H1 (cell line): ENCODE results near the gene DLL3. TPM values are rescaled to one million over a fixed set of nuclear protein-coding genes. Genes with fewer than 3 reads are reported as not detected.

ENCODE experiments used
- BACH1 ChIP-seq: IDR thresholded peaks from 2 replicates; pipeline ENCODE4 v1.6.1; 2012; ENCODE audit warnings: low read length, improper control_type of control experiment
- NANOG ChIP-seq: IDR thresholded peaks from 2 replicates; pipeline ENCODE4 v1.6.1; 2011; ENCODE audit warnings: low read length, low read depth, mild to moderate bottlenecking, inconsistent platforms; ENCODE audit not compliant: insufficient read depth, poor library complexity, severe bottlenecking
- POLR2AphosphoS5 ChIP-seq: IDR thresholded peaks from 2 replicates; pipeline ENCODE4 v1.6.1; 2011; ENCODE audit warnings: low read depth, low read length
- TBP ChIP-seq: IDR thresholded peaks from 2 replicates; pipeline ENCODE4 v1.6.1; 2011; ENCODE audit warnings: low read depth, low read length, improper control_type of control experiment
- polyA plus RNA-seq, 7 experiments: library from polyadenylated mRNA; depleted of rRNA in 3 of 7; stranded (reverse) in 5 of 7; unstranded in 2 of 7; fragments of >200 nt in 5 of 7; fragments of 200-250 nt in 2 of 7; gene quantifications; 1 replicate in 5 of 7; 2 replicates in 1 of 7; 4 replicates in 1 of 7; pipeline versions ENCODE4 v1.2.1 to v1.2.3, GENCODE V29; 2011 to 2013; ENCODE audit warnings: missing spikeins in 2 of 7, mixed read lengths in 2 of 7
- total RNA-seq: library from RNA; stranded (reverse); fragmentation: NEBNext Ultra II Directional; extraction: Animal tissue kit (Norgen Biotek cat#: 25700); gene quantifications from 2 replicates; pipeline ENCODE4 v1.2.1, GENCODE V29; 2021
- TF ChIP-seq, protein P1 (sequence below): fragments of 300-600 bp; sonication (generic); IDR thresholded peaks from 2 replicates; pipeline ENCODE4 v1.7.1; 2012; ENCODE audit warnings: low read length, moderate library complexity, mild to moderate bottlenecking, inconsistent platforms; ENCODE audit not compliant: insufficient replicate concordance
- TF ChIP-seq, protein P2 (sequence below): IDR thresholded peaks from 2 replicates; pipeline ENCODE4 v1.6.1; 2012; ENCODE audit warnings: low read length, inconsistent platforms

The DLL3 gene
- total and polyA plus RNA-seq, 2 of the 8 experiments (the other 6 are each of a cell fraction or from before 2014, with no cell fraction given): 12.2 to 13.8 TPM

DNA sequence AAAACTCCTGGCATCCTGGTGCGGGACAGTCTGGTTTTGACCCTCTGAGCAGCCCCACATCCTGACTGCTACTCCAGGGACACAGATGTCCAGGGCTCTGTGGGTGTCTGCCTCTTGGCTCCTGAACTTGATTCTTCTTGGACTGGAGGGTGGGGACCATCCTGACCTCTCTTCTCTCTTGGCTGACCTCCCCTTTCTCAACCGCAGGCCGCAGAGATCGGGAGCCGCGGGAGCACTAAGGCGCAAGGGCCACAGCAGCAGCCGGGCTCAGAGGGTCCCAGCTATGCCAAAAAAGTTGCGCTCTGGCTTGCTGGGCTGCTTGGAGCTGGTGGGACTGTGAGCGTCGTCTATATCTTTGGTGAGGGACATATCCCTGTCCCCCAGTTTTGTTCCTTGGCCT lies 17.1 kb upstream of the DLL3 start (continued):
- TF ChIP-seq, protein P1, sequence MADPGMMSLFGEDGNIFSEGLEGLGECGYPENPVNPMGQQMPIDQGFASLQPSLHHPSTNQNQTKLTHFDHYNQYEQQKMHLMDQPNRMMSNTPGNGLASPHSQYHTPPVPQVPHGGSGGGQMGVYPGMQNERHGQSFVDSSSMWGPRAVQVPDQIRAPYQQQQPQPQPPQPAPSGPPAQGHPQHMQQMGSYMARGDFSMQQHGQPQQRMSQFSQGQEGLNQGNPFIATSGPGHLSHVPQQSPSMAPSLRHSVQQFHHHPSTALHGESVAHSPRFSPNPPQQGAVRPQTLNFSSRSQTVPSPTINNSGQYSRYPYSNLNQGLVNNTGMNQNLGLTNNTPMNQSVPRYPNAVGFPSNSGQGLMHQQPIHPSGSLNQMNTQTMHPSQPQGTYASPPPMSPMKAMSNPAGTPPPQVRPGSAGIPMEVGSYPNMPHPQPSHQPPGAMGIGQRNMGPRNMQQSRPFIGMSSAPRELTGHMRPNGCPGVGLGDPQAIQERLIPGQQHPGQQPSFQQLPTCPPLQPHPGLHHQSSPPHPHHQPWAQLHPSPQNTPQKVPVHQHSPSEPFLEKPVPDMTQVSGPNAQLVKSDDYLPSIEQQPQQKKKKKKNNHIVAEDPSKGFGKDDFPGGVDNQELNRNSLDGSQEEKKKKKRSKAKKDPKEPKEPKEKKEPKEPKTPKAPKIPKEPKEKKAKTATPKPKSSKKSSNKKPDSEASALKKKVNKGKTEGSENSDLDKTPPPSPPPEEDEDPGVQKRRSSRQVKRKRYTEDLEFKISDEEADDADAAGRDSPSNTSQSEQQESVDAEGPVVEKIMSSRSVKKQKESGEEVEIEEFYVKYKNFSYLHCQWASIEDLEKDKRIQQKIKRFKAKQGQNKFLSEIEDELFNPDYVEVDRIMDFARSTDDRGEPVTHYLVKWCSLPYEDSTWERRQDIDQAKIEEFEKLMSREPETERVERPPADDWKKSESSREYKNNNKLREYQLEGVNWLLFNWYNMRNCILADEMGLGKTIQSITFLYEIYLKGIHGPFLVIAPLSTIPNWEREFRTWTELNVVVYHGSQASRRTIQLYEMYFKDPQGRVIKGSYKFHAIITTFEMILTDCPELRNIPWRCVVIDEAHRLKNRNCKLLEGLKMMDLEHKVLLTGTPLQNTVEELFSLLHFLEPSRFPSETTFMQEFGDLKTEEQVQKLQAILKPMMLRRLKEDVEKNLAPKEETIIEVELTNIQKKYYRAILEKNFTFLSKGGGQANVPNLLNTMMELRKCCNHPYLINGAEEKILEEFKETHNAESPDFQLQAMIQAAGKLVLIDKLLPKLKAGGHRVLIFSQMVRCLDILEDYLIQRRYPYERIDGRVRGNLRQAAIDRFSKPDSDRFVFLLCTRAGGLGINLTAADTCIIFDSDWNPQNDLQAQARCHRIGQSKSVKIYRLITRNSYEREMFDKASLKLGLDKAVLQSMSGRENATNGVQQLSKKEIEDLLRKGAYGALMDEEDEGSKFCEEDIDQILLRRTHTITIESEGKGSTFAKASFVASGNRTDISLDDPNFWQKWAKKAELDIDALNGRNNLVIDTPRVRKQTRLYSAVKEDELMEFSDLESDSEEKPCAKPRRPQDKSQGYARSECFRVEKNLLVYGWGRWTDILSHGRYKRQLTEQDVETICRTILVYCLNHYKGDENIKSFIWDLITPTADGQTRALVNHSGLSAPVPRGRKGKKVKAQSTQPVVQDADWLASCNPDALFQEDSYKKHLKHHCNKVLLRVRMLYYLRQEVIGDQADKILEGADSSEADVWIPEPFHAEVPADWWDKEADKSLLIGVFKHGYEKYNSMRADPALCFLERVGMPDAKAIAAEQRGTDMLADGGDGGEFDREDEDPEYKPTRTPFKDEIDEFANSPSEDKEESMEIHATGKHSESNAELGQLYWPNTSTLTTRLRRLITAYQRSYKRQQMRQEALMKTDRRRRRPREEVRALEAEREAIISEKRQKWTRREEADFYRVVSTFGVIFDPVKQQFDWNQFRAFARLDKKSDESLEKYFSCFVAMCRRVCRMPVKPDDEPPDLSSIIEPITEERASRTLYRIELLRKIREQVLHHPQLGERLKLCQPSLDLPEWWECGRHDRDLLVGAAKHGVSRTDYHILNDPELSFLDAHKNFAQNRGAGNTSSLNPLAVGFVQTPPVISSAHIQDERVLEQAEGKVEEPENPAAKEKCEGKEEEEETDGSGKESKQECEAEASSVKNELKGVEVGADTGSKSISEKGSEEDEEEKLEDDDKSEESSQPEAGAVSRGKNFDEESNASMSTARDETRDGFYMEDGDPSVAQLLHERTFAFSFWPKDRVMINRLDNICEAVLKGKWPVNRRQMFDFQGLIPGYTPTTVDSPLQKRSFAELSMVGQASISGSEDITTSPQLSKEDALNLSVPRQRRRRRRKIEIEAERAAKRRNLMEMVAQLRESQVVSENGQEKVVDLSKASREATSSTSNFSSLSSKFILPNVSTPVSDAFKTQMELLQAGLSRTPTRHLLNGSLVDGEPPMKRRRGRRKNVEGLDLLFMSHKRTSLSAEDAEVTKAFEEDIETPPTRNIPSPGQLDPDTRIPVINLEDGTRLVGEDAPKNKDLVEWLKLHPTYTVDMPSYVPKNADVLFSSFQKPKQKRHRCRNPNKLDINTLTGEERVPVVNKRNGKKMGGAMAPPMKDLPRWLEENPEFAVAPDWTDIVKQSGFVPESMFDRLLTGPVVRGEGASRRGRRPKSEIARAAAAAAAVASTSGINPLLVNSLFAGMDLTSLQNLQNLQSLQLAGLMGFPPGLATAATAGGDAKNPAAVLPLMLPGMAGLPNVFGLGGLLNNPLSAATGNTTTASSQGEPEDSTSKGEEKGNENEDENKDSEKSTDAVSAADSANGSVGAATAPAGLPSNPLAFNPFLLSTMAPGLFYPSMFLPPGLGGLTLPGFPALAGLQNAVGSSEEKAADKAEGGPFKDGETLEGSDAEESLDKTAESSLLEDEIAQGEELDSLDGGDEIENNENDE: no peak
- no peak for TF ChIP-seq NANOG
- TF ChIP-seq, protein P2, sequence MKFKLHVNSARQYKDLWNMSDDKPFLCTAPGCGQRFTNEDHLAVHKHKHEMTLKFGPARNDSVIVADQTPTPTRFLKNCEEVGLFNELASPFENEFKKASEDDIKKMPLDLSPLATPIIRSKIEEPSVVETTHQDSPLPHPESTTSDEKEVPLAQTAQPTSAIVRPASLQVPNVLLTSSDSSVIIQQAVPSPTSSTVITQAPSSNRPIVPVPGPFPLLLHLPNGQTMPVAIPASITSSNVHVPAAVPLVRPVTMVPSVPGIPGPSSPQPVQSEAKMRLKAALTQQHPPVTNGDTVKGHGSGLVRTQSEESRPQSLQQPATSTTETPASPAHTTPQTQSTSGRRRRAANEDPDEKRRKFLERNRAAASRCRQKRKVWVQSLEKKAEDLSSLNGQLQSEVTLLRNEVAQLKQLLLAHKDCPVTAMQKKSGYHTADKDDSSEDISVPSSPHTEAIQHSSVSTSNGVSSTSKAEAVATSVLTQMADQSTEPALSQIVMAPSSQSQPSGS: no peak
- no peak for TF ChIP-seq TBP
- no peak for TF ChIP-seq POLR2AphosphoS5
- no peak for TF ChIP-seq BACH1
